ENCODE measurements around the gene SLC39A1.

- TF ChIP-seq NFE2L1 (tag; IDR thresholded peaks at IDR 0.05; ENCODE audit: borderline replicate concordance, low read depth): no peak
- TF ChIP-seq, protein P1, sequence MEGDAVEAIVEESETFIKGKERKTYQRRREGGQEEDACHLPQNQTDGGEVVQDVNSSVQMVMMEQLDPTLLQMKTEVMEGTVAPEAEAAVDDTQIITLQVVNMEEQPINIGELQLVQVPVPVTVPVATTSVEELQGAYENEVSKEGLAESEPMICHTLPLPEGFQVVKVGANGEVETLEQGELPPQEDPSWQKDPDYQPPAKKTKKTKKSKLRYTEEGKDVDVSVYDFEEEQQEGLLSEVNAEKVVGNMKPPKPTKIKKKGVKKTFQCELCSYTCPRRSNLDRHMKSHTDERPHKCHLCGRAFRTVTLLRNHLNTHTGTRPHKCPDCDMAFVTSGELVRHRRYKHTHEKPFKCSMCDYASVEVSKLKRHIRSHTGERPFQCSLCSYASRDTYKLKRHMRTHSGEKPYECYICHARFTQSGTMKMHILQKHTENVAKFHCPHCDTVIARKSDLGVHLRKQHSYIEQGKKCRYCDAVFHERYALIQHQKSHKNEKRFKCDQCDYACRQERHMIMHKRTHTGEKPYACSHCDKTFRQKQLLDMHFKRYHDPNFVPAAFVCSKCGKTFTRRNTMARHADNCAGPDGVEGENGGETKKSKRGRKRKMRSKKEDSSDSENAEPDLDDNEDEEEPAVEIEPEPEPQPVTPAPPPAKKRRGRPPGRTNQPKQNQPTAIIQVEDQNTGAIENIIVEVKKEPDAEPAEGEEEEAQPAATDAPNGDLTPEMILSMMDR (IDR thresholded peaks at IDR 0.05 in 2 of 3, conservative IDR thresholded peaks at IDR 0.05 in 1 of 3; ENCODE audit: insufficient read depth in 2 of 3, low read depth in 1 of 3, low read length in 3 of 3): no peak
- TF ChIP-seq, protein P2, sequence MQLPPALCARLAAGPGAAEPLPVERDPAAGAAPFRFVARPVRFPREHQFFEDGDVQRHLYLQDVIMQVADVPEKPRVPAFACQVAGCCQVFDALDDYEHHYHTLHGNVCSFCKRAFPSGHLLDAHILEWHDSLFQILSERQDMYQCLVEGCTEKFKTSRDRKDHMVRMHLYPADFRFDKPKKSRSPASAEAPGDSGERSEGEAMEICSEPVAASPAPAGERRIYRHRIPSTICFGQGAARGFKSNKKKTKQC (CRISPR knock-in tag; IDR thresholded peaks at IDR 0.05): no peak
Observed at GRCh38 chr1:153940756-153941155, 22.6 kb downstream of the SLC39A1 start.
